ENCODE data around the gene FJX1. TPM values are rescaled to one million over a fixed set of nuclear protein-coding genes. Genes with fewer than 3 reads are reported as not detected.

The FJX1 gene
- polyA plus RNA-seq, 3 donors = 0.05 TPM; not detected in 2

DNA sequence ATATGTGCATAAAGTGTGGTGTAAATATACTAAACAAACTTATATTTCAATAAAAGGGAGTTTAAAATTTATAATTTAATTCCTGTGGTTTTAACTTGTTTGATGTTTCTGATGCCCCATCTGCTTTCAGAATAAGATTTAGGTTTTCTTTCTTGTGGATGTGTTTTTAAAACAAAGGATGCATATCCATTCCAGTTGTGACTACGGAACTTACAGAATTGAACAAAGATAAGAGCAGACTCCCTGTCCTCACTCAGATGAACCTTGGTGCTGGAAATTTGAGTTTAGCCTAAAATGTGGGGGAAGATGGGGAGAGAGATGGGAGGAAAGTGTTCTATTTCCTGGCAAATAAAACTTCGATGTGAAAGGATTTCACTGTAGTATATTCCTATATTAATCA is 2.5 kb downstream of the FJX1 start:
- Histone ChIP-seq H3K4me1 (ENCODE audit: control insufficient read depth in 1 of 2, insufficient read depth in 2 of 2, low read length in 2 of 2) (peaks cover 17 to 26% of the 10 kb centered on the region in 2 donors), H3K9ac (ENCODE audit: insufficient read depth, low read length, poor library complexity, severe bottlenecking) (no peak overlapping the region), H3K27ac (ENCODE audit: low read depth in 1 of 2, low read length in 2 of 2) (no peak overlapping the region), H3K36me3 (replicated peaks in 1 of 2; ENCODE audit: control insufficient read depth in 1 of 2, insufficient read depth in 2 of 2, low read length in 2 of 2) (no peaks in the 10 kb centered on the region), H3K4me2 (replicated peaks; ENCODE audit: extremely low read depth, low read length, poor library complexity, severe bottlenecking) (no peak overlapping the region), H3K4me3 (replicated peaks in 1 of 3; ENCODE audit: low read depth in 2 of 3, low read length in 3 of 3) (no peak overlapping the region), H3K9me3 (replicated peaks in 1 of 2; ENCODE audit: control insufficient read depth in 1 of 2, insufficient read depth in 1 of 2, low read length in 2 of 2) (peaks cover 0 to 17% of the 10 kb centered on the region in 2 donors), H3K79me2 (ENCODE audit: insufficient read depth, low read length) (no peaks in the 10 kb centered on the region), H3K27me3 (ENCODE audit: control insufficient read depth in 2 of 2, insufficient read depth in 2 of 2, low read length in 2 of 2) (peaks cover 75 to 78% of the 10 kb centered on the region in 2 donors), H2AFZ (ENCODE audit: insufficient read depth, low read depth, low read length, poor library complexity, severe bottlenecking) (no peak overlapping the region), H4K20me1 (ENCODE audit: insufficient read depth, low read length) (no peaks in the 10 kb centered on the region)
- peaks cover 0 to 12% (median 9%) of the 10 kb centered on the region in 7 donors for H3K9me3 Mint-ChIP-seq
- peaks cover 0 to 8% of the 10 kb centered on the region in 2 donors for H3K36me3 Mint-ChIP-seq
- TF ChIP-seq, protein P1, sequence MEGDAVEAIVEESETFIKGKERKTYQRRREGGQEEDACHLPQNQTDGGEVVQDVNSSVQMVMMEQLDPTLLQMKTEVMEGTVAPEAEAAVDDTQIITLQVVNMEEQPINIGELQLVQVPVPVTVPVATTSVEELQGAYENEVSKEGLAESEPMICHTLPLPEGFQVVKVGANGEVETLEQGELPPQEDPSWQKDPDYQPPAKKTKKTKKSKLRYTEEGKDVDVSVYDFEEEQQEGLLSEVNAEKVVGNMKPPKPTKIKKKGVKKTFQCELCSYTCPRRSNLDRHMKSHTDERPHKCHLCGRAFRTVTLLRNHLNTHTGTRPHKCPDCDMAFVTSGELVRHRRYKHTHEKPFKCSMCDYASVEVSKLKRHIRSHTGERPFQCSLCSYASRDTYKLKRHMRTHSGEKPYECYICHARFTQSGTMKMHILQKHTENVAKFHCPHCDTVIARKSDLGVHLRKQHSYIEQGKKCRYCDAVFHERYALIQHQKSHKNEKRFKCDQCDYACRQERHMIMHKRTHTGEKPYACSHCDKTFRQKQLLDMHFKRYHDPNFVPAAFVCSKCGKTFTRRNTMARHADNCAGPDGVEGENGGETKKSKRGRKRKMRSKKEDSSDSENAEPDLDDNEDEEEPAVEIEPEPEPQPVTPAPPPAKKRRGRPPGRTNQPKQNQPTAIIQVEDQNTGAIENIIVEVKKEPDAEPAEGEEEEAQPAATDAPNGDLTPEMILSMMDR (IDR thresholded peaks at IDR 0.05) = no peak
- peak overlapping the region in 1 of 2 donors; percentile 72 for H3K4me3 Mint-ChIP-seq
- H3K27ac Mint-ChIP-seq = no peak overlapping the region
- peaks cover 63 to 78% (median 65%) of the 10 kb centered on the region in 3 donors for H3K27me3 Mint-ChIP-seq (ENCODE audit: low read depth in 3 of 3)
- H3K4me1 Mint-ChIP-seq = peaks cover 17% of the 10 kb centered on the region
- no CpG with 5 or more reads among the region's 2 CpGs for WGBS (ENCODE audit: insufficient coverage)
- DNase-seq = no peak
- intact Hi-C loops (cut with micrococcal nuclease) = no loop called here

DNA sequence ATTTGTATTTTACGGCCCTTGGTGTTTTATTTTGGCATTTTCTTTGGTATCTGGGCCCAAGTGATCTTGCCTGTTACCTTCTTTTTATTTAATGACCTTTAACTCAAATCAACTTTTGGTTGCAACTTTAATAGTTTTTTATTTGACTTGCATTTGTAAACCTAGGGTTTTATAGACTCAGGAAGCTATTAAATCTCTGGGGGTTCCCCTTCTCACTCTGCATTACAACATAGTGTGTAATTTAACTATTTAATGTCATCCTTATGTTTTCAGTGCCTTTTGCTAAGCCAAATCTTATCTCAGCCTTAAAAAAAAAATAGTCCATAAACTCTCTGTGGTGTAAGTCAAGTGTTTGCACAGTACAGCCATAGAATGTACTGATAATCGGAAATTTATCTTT is 3.4 kb downstream of the FJX1 start:
- no CpG with 5 or more reads among the region's 2 CpGs for WGBS (ENCODE audit: insufficient coverage)
- no peak overlapping the region for H3K9ac ChIP-seq (ENCODE audit: insufficient read depth, low read length, poor library complexity, severe bottlenecking)

More for the DNA sequence above, 3.4 kb downstream of the FJX1 start:
- no peaks in the 10 kb centered on the region for H4K20me1 ChIP-seq (ENCODE audit: insufficient read depth, low read length)
- H3K4me2 ChIP-seq (replicated peaks; ENCODE audit: extremely low read depth, low read length, poor library complexity, severe bottlenecking) = no peak overlapping the region
- no peaks in the 10 kb centered on the region for H3K36me3 ChIP-seq (replicated peaks in 1 of 2; ENCODE audit: control insufficient read depth in 1 of 2, insufficient read depth in 2 of 2, low read length in 2 of 2)
- no peak overlapping the region for H3K27ac Mint-ChIP-seq
- H3K79me2 ChIP-seq (ENCODE audit: insufficient read depth, low read length) = no peaks in the 10 kb centered on the region
- H3K27me3 ChIP-seq (ENCODE audit: control insufficient read depth in 2 of 2, insufficient read depth in 2 of 2, low read length in 2 of 2) = peaks cover 73 to 83% of the 10 kb centered on the region in 2 donors
- no peak overlapping the region for H3K27ac ChIP-seq (ENCODE audit: low read depth in 1 of 2, low read length in 2 of 2)
- H3K4me3 ChIP-seq (replicated peaks in 1 of 3; ENCODE audit: low read depth in 2 of 3, low read length in 3 of 3) = no peak overlapping the region
- H3K9me3 ChIP-seq (replicated peaks in 1 of 2; ENCODE audit: control insufficient read depth in 1 of 2, insufficient read depth in 1 of 2, low read length in 2 of 2) = peaks cover 0 to 17% of the 10 kb centered on the region in 2 donors
- H3K4me1 ChIP-seq (ENCODE audit: control insufficient read depth in 1 of 2, insufficient read depth in 2 of 2, low read length in 2 of 2) = peaks cover 17 to 26% of the 10 kb centered on the region in 2 donors
- H2AFZ ChIP-seq (ENCODE audit: insufficient read depth, low read depth, low read length, poor library complexity, severe bottlenecking) = no peak overlapping the region
- intact Hi-C loops (cut with micrococcal nuclease) = no loop called here
- TF ChIP-seq, protein P1 (IDR thresholded peaks at IDR 0.05) = no peak
- H3K36me3 Mint-ChIP-seq = peaks cover 0 to 8% of the 10 kb centered on the region in 2 donors
- peaks cover 67 to 81% (median 67%) of the 10 kb centered on the region in 3 donors for H3K27me3 Mint-ChIP-seq (ENCODE audit: low read depth in 3 of 3)
- H3K4me3 Mint-ChIP-seq = peak overlapping the region in 1 of 2 donors; percentile 72
- H3K4me1 Mint-ChIP-seq = peaks cover 17% of the 10 kb centered on the region
- peaks cover 0 to 12% (median 9%) of the 10 kb centered on the region in 7 donors for H3K9me3 Mint-ChIP-seq
- DNase-seq = no peak

All from CD14-positive monocyte (primary cell).